GM19023 (cell line): ENCODE measurements around the gene ADCY3.
"Not testable (repeated sequence)": the region's sequence is repeated elsewhere in the genome, so short reads cannot be mapped to it uniquely, and the experiment has no call there.

ENCODE experiments used
- ATAC-seq: cut with Tn5 transposase; IDR thresholded peaks from one replicate; pipeline ENCODE4 v1.9.1; 2021; ENCODE audit warnings: mild to moderate bottlenecking, moderate library complexity; ENCODE audit not compliant: unreplicated experiment

ADCY3 gene

DNA sequence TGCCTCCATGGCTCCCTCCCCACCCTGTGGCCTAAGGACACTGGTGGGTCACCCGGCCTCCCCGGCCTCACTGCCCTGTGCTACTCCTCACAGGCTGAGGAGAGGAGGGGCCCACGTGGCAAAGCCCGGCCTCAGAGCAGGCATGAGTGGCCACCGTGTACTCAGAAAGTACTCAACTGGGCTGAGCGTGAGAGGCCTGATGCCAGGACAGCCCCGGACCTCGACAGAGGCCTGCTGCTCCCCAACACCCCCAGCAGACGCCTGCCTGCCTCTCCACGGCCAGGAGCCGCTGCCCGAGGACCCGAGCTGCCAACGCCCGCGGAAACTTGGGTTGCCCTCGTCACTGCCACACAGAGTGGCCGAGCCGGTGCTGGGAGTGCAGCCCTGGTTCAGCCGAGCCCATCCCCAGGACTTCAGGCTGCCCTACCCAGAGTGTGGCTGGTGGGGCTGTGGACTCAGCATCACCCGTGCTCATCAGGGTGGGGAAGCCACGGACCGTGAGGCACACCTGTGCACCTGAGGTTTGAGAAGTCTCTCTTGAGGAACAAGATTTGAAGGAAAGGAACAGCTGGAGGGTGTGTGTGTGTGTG is 67.5 kb downstream of the ADCY3 start:
- ATAC-seq, result no peak

DNA sequence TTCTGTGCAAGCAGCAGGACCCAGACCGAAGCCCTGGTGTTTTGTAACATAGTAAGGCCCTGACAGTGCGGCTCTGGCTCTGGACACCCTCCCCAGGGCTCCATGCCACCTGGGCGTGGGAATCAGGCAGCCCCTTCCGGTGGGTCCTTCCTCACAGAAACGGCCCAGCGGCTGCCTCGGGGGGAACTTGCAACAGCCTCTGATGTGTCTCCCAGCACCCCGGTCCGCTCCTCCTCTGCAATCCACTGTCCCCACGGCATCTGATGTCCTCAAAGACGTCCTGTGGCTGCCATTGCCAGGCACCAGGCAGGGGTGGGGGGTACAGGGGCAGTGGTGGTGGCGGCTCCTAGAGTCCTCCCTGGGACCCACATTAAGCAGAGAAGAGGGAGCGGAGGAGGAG is 68.0 kb downstream of the ADCY3 start:
- no peak for ATAC-seq

GRCh38 chr2:24850944-24851343 is 69.1 kb downstream of the ADCY3 start:
- no peak for ATAC-seq

GRCh38 chr2:24845691-24846090 is 74.3 kb downstream of the ADCY3 start:
- ATAC-seq, result no peak

DNA sequence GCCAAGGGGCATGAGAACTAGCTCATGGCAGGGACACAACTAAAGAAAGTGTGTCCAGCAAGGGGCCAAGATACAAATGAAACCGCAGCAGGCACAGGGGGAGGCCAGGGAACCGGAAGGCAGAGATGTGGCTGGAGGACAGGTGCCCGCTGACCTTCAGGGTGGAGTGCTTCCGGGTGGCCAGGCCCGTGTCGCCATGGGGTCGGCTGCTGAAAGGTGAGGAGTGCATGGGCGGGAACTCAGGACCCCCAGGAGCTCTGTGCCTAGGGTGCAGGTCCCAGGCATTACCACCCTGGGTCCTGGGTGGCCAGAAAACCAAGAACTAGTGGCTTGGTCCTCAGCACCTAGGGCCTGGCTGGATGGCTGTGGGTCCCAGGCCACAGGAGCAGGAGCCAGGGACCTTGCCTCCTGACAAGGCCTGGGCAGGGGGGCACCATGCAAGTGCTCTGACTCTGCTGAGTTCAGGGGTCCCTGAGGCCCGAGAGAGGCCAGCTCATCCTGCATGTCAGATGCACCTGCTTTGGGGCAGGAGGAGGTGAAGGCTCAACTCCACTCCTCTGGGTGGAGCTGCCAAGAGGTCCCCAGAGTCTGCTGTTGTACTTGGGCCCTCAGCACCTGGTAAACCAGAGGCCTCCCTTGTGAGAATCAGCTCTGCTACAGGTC is 75.9 kb downstream of the ADCY3 start:
- no peak for ATAC-seq

DNA sequence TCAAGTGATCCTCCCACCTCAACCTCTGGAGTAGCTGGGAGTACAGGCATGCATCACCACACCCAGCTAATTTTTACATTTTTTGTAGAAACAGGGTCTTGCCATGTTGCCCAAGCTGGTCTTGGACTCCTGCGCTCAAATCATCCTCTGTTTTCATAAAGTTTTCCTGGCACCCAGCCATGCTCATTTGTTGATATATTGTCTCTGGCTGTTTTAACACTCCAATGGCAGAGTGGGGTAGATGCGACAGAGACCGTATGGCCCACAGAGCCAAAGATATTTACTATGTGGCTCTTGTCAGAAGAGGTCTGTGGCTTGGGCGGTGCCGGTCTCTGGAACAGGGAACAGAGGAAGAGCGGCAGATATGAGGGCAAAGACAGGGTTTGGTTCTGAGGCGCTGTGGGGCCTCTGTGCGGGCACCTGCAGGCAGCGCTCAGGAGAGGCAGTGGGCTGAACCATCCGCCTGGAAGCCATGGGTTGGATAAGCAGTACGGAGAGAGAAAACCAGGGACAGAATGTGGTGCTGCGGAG is 76.6 kb downstream of the ADCY3 start:
- ATAC-seq, result no peak

DNA sequence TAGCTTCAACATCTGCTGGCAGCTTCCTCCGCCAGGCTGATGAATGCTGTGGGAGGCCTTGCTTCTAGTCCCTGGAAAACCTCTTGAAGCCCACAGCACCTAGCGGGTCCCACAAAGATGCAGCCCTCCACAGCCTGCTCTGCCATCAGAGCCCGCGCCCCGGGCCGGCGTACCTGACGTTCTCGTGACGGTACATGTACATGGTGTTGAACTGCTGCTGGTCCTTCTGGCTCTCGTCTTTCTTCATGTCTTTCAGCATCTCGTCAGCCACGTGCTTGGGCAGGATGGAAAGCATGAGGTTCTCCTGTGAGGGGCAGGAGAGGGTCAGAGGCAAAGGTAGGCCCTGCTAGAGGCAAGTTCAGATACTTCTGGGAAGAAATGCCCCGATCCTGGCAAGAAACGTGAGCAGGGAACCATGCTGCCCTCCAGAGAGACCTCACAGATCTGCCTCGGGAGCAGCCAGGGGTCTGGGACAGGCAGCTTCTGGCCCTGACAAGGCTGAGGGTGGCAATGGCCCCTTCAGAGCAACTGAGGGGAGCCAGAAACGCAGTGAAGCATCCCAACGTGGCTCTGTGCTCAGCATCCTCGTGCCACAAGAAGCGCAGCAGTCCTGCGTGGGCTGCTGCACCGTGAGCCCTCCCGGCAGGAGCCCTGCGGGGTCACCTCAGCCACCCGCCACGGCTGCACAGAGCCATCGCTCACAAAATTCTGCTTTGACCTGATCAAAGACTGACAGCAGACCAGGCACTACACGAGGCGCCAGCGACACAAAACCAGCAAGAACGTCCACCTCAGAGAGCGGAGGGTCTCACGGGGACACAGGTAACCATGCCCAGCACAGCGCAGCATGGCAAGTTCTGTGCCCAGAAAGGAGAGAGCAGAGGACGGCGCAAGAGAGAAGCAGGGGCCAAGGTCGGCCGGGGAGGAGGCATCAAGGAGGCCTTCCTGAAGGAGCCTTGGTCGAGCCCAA is 77.7 kb downstream of the ADCY3 start:
- no peak for ATAC-seq

GRCh38 chr2:24840962-24841945 is 78.8 kb downstream of the ADCY3 start:
- ATAC-seq, result no peak

GRCh38 chr2:24840164-24840869 is 79.7 kb downstream of the ADCY3 start:
- no peak for ATAC-seq

DNA sequence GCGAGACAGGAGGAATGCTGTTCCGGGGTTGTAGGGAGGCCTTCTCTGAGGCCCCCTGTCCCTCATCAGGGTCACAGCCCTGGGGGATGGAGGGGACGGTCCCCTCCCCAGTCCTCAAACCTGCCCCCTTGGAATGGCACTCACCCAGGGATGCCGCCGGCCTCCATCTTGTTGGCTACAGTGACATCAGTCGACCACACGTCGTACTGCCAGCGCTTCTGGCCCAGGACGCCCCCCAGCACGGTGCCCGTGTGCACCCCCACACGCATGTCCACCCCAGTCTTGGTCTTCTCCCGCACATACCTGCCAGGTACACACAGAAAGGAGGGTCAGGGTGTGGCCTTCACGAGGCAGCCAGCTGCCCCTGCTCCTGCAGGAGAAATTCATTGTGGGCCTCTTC is 80.3 kb downstream of the ADCY3 start:
- ATAC-seq, result no peak

DNA sequence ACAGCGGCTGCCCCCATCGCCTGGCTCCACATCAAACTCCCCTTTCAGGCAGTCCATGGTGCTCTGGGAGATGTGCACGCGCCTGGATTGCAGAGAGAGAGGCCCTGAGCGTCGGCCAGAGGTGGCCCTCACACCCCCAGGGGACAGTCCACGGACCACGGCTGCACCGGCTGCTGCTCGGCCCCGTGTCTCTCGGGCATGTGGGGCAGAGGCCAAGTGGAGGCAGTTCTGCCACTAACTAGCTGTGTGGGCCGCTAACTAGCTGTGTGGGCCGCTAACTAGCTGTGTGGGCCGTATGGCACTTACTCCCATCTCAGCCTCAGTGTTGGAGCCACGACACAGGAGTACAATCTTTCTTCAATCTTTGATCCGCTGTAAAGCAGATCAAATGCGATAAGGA is 81.5 kb downstream of the ADCY3 start:
- no peak for ATAC-seq

- ATAC-seq, result no peak
Measured at GRCh38 chr2:24837996-24838513, 82.0 kb downstream of the ADCY3 start.

GRCh38 chr2:24836706-24837105 is 83.3 kb downstream of the ADCY3 start:
- ATAC-seq, result no peak

DNA sequence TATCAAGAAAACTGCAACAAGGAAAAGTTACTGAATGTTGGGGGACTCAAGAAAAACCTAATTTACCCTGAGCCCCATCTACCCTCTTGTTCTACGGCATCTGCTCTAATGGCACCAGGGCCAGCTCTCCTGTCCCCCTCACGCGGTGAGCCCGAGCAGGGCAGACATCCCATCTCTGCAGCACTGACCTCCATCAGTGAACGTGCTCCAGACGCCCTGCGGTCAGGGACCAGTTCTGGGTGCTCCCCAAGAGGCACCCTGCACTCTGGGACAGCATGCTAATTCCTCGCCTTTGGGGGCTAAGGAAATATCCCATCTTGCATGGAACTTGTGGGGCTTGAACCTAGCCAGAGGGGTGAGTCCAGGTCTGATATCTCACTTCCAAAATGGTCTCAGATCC is 83.8 kb downstream of the ADCY3 start:
- no peak for ATAC-seq

GRCh38 chr2:24835411-24835810 is 84.6 kb downstream of the ADCY3 start:
- ATAC-seq, result not testable (repeated sequence)

- no peak for ATAC-seq
Measured at GRCh38 chr2:24834733-24835395, 85.2 kb downstream of the ADCY3 start.

GRCh38 chr2:24833821-24834732 is 86.0 kb downstream of the ADCY3 start:
- ATAC-seq, result no peak
